Placental epithelial cell (primary cell): ENCODE measurements around the gene PRKAB1. TPM values are rescaled to one million over a fixed set of nuclear protein-coding genes. Genes with fewer than 3 reads are reported as not detected.

Experiments
- small RNA-seq: library from RNA; depleted of rRNA; stranded (forward); fragments of <200 nt; gene quantifications from one replicate; pipeline ENCODE3, GENCODE V24; 2012
- total RNA-seq: library from RNA; depleted of rRNA; stranded (reverse); fragments of >200 nt; gene quantifications from 2 replicates; pipeline ENCODE4 v1.2.3, GENCODE V29; 2012

The PRKAB1 gene
- total RNA-seq, result 17.8 and 25.9 TPM in 2 replicates

DNA sequence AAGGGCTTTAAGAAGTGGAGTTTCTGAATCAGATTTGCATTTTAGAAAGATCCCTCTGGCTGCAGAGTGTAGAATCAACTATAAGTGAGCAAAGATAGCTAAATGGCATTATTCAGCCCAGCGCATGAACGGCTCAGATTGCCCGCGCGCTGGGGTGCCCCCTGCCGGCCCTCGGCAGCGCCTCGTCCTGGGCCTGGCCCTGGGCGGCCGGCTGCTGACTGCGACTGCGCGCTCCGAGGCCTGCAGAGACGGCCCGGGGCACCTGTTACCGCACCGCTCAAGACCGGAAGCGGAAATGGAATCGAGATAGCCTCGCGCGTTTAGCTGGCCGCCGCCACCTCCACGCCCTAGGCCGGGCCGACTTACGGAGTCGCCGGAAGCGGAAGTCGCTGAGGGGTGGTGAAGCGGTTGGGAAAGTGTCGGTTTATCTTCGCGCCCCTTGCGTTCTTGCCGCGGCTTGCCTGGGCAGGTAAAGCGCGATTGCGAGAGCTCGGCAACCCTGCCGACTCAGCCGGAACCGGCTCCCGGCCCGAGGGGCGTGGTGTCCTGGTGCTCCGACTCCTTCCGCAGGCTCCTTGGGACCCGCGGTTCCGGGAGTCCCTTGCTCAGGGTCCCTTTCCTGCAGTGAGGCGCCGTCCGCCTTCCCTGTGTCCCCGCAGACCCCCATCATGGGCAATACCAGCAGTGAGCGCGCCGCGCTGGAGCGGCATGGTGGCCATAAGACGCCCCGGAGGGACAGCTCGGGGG is at the start of gene PRKAB1:
Gene PRKAB1 (plus strand): TSS at position 557 of the 747 bp plus-strand sequence. CDS start 112 bp downstream, at position 669.

Small RNA genes within 50 kb of the gene (small RNA-seq; reads per million reads assigned to genes)
- not detected for gene RN7SKP197

Other genes with a start within 250 kb of the PRKAB1 start
- not detected in 2 replicates for gene TMEM233, start 74.4 kb upstream of the PRKAB1 start, total RNA-seq
- 9.9 and 13.7 TPM in 2 replicates for gene CIT, start 209.2 kb downstream of the PRKAB1 start, total RNA-seq